ENCODE measurements around the gene GFI1.
"Not testable (repeated sequence)": the region's sequence is repeated elsewhere in the genome, so short reads cannot be mapped to it uniquely, and the experiment has no call there.

Gene GFI1

DNA sequence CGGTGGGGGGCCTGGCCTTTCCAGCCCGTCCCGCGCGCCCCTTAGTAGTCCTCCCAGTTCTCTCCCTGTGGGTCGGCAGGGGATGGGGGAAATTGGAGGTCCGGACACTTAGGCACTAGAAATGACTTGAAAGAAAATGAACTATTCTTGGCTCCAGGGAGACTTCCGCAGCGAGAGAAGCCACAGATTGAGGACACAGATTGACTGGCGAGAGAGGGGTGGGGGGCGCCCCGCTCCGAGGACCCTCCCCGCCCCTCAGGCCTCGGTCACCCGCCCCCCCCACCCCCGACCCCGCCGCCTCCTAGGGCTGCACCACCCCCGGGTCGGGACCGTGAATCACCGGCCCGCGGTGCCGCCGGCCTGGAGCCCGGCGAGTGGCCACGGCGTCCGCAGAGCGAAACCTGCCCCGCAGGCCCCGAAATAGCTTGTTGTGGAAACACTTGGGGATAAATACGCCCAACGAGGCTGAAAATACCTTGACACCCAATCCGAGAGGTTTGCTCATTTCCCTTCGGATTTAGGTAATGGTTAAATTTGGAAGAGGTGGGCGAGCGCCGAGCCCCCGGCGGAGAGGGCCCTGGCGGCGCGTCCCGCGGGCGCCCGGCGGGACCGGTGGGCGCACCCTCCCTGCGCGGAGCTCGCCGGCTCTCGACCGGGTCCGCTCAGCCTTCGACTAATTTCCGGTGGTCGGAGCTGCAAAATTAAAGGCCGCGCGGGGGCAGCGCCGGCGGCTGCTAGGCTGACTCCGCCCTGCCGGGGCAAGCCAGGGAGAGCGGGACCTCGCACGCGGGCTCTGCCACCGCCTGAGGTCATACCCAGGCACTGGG is at the start of gene GFI1:
Gene GFI1, minus strand, starts transcription at position 675 of the 827 bp plus-strand sequence. CDS start 3,438 bp downstream, outside the sequence.
- Histone ChIP-seq H4K20me1 (ENCODE audit: low read depth, low read length) (no peaks in the 10 kb centered on the region), H3K36me3 (ENCODE audit: low read length) (no peaks in the 10 kb centered on the region), H3K9me2 (replicated peaks; ENCODE audit: insufficient read depth, low read length) (no peaks in the 10 kb centered on the region), H3K4me3 (ENCODE audit: insufficient read depth, low read length, poor library complexity, severe bottlenecking) (peak within 1 kb of the TSS; percentile 70), H3K79me2 (ENCODE audit: insufficient read depth, low read length) (no peaks in the 10 kb centered on the region), H3K9me3 (ENCODE audit: insufficient read depth, low read length) (no peaks in the 10 kb centered on the region), H3K9ac (ENCODE audit: low read length) (peak within 1 kb of the TSS; percentile 69), H3K27me3 (ENCODE audit: low read length) (no peaks in the 10 kb centered on the region), H3F3A (ENCODE audit: insufficient read depth) (peaks cover 16% of the 10 kb centered on the region), H2AFZ (ENCODE audit: low read depth, low read length, severe bottlenecking) (peak within 1 kb of the TSS; percentile 97), H3K4me2 (ENCODE audit: low read depth, low read length, poor library complexity, severe bottlenecking) (peak within 1 kb of the TSS; percentile 88), H3K27ac (ENCODE audit: low read depth, low read length) (peak within 1 kb of the TSS; percentile 76)
- no peak for TF ChIP-seq EZH2phosphoT487 (conservative IDR thresholded peaks at IDR 0.05; ENCODE audit: low read length)
- TF ChIP-seq, protein P1, sequence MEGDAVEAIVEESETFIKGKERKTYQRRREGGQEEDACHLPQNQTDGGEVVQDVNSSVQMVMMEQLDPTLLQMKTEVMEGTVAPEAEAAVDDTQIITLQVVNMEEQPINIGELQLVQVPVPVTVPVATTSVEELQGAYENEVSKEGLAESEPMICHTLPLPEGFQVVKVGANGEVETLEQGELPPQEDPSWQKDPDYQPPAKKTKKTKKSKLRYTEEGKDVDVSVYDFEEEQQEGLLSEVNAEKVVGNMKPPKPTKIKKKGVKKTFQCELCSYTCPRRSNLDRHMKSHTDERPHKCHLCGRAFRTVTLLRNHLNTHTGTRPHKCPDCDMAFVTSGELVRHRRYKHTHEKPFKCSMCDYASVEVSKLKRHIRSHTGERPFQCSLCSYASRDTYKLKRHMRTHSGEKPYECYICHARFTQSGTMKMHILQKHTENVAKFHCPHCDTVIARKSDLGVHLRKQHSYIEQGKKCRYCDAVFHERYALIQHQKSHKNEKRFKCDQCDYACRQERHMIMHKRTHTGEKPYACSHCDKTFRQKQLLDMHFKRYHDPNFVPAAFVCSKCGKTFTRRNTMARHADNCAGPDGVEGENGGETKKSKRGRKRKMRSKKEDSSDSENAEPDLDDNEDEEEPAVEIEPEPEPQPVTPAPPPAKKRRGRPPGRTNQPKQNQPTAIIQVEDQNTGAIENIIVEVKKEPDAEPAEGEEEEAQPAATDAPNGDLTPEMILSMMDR (IDR thresholded peaks at IDR 0.05; ENCODE audit: insufficient read depth, low read length, poor library complexity, severe bottlenecking) = peak; percentile 14

DNA sequence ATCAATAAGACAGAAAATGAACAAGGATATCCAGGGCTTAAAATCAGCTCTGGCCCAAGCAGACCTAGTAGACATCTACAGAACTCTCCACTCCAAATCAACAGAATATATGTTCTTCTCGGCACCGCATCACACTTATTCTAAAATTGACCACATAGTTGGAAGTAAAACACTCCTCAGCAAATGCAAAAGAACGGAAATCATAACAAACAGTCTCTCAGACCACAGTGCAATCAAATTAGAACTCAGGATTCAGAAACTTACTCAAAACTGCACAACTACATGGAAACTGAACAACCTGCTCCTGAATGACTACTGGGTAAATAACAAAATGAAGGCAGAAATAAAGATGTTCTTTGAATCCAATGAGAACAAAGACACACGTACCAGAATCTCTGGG is 45.6 kb upstream of the GFI1 start:
- not testable (repeated sequence) for H3K36me3 ChIP-seq (ENCODE audit: low read length); H3K27me3 ChIP-seq (ENCODE audit: low read length); H3K9ac ChIP-seq (ENCODE audit: low read length); H2AFZ ChIP-seq (ENCODE audit: low read depth, low read length, severe bottlenecking); H3K9me3 ChIP-seq (ENCODE audit: insufficient read depth, low read length); H4K20me1 ChIP-seq (ENCODE audit: low read depth, low read length); H3K9me2 ChIP-seq (replicated peaks; ENCODE audit: insufficient read depth, low read length); H3K79me2 ChIP-seq (ENCODE audit: insufficient read depth, low read length); H3K4me3 ChIP-seq (ENCODE audit: insufficient read depth, low read length, poor library complexity, severe bottlenecking); H3F3A ChIP-seq (ENCODE audit: insufficient read depth); H3K4me2 ChIP-seq (ENCODE audit: low read depth, low read length, poor library complexity, severe bottlenecking); H3K27ac ChIP-seq (ENCODE audit: low read depth, low read length)

DNA sequence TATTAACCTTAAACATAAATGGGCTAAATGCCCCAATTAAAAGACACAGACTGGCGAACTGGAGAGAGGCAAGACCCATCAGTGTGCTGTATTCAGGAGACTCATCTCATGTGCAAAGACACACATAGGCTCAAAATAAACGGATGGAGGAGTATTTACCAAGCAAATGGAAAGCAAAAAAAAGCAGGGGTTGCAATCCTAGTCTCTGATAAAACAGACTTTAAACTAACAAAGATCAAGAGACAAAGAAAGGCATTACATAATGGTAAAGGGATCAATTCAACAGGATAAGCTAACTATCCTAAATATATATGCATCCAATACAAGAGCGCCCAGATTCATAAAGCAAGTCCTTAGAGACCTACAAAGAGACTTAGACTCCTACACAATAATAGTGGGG is 45.2 kb upstream of the GFI1 start:
- H3K4me3 ChIP-seq (ENCODE audit: insufficient read depth, low read length, poor library complexity, severe bottlenecking); H4K20me1 ChIP-seq (ENCODE audit: low read depth, low read length); H3K4me2 ChIP-seq (ENCODE audit: low read depth, low read length, poor library complexity, severe bottlenecking); H3K27ac ChIP-seq (ENCODE audit: low read depth, low read length); H3K9me2 ChIP-seq (replicated peaks; ENCODE audit: insufficient read depth, low read length); H3F3A ChIP-seq (ENCODE audit: insufficient read depth); H3K9ac ChIP-seq (ENCODE audit: low read length); H2AFZ ChIP-seq (ENCODE audit: low read depth, low read length, severe bottlenecking); H3K79me2 ChIP-seq (ENCODE audit: insufficient read depth, low read length); H3K27me3 ChIP-seq (ENCODE audit: low read length); H3K9me3 ChIP-seq (ENCODE audit: insufficient read depth, low read length); H3K36me3 ChIP-seq (ENCODE audit: low read length): not testable (repeated sequence)

DNA sequence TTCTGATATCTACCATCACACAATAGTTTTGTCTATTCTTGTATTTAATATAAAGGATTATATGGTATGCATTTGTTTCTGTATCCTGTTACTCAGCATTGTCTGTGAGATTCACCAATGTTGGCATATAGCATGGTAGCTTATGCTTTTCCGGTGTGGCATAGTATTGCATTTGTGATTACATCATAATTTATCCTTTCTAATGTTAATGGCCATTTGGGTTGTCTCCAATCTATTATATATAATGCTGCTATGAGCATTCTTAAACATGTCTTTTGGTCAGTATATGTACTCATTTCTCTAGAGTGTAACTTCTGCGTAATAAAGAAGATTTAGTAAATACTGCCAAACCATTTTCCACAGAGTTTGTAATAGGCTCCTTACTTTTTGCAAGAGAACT is 40.9 kb upstream of the GFI1 start:
- Histone ChIP-seq H3K9ac (ENCODE audit: low read length) (no peak overlapping the region), H3K27me3 (ENCODE audit: low read length) (no peaks in the 10 kb centered on the region)

DNA sequence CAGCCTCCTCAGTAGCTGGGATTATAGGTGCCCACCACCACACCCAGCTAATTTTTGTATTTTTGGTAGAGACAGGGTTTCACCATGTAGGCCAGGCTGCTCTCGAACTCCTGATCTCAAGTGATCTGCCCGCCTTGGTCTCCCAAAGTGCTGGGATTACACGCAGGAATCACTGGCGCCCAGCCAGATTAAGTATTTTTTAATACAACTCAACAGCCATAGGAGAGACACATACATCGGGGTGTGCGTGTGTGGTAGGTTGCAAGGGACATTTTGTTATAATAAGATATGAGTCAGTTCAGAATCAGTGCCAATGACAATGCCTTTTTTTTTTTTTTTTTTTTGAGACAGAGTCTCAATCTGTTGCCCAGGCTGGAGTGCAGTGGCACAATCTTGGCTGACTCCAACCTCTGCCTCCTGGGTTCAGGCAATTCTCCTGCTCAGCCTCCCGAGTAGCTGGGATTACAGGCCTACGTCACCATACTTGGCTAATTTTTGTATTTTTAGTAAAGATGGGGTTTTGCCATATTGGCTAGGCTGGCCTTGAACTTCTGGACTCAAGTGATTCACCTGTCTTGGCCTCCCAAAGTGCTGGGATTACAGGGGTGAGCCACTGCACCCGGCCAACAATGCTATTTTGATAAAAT is 38.3 kb upstream of the GFI1 start:
- not testable (repeated sequence) for H3F3A ChIP-seq (ENCODE audit: insufficient read depth); H2AFZ ChIP-seq (ENCODE audit: low read depth, low read length, severe bottlenecking); H3K9ac ChIP-seq (ENCODE audit: low read length); H3K4me3 ChIP-seq (ENCODE audit: insufficient read depth, low read length, poor library complexity, severe bottlenecking); H3K9me2 ChIP-seq (replicated peaks; ENCODE audit: insufficient read depth, low read length); H3K9me3 ChIP-seq (ENCODE audit: insufficient read depth, low read length); H3K27ac ChIP-seq (ENCODE audit: low read depth, low read length); H3K79me2 ChIP-seq (ENCODE audit: insufficient read depth, low read length); H3K4me2 ChIP-seq (ENCODE audit: low read depth, low read length, poor library complexity, severe bottlenecking); H4K20me1 ChIP-seq (ENCODE audit: low read depth, low read length); H3K27me3 ChIP-seq (ENCODE audit: low read length); H3K36me3 ChIP-seq (ENCODE audit: low read length)

More for the DNA sequence above, 40.9 kb upstream of the GFI1 start:
- no peak overlapping the region for H3K27ac ChIP-seq (ENCODE audit: low read depth, low read length)
- H2AFZ ChIP-seq (ENCODE audit: low read depth, low read length, severe bottlenecking) = no peak overlapping the region
- no peak for TF ChIP-seq EZH2phosphoT487 (conservative IDR thresholded peaks at IDR 0.05; ENCODE audit: low read length)
- TF ChIP-seq, protein P1 (IDR thresholded peaks at IDR 0.05; ENCODE audit: insufficient read depth, low read length, poor library complexity, severe bottlenecking) = no peak
- H3K9me3 ChIP-seq (ENCODE audit: insufficient read depth, low read length) = no peaks in the 10 kb centered on the region
- H3K36me3 ChIP-seq (ENCODE audit: low read length) = no peaks in the 10 kb centered on the region
- no peaks in the 10 kb centered on the region for H3K9me2 ChIP-seq (replicated peaks; ENCODE audit: insufficient read depth, low read length)
- H3K4me2 ChIP-seq (ENCODE audit: low read depth, low read length, poor library complexity, severe bottlenecking) = no peak overlapping the region
- H3K79me2 ChIP-seq (ENCODE audit: insufficient read depth, low read length) = no peaks in the 10 kb centered on the region
- no peaks in the 10 kb centered on the region for H4K20me1 ChIP-seq (ENCODE audit: low read depth, low read length)
- no peak overlapping the region for H3K4me3 ChIP-seq (ENCODE audit: insufficient read depth, low read length, poor library complexity, severe bottlenecking)
- no peaks in the 10 kb centered on the region for H3F3A ChIP-seq (ENCODE audit: insufficient read depth)
